A549 (cell line): ENCODE results near the gene APCDD1. TPM values are rescaled to one million over a fixed set of nuclear protein-coding genes. Genes with fewer than 3 reads are reported as not detected.

Source experiments
- ATAC-seq, 2 experiments: fragments of 200-7000 bp in 1 of 2; fragments of >200 bp in 1 of 2; cut with Nextera tagmentation in 1 of 2; cut with Tn5 transposase in 1 of 2; 3 replicates each; pipeline versions ENCODE4 v1.8.0 to v1.9.1; 2018 to 2020; ENCODE audit warnings: mild to moderate bottlenecking in 1 of 2, moderate library complexity in 1 of 2
- CTCF ChIA-PET: fragments of 300-600 bp; sonication (Branson Sonifier 250); formaldehyde crosslinking; extraction: SDS; loops from one replicate; lab custom pipeline; 2021; ENCODE audit warnings: antibody characterized with exemption, inconsistent platforms; lab: Yijun Ruan, JAX
- POLR2A ChIA-PET: fragments of 350-600 bp; formaldehyde crosslinking; extraction: SDS; loops from one replicate; lab custom pipeline; 2021; ENCODE audit warnings: antibody characterized with exemption, inconsistent platforms; lab: Yijun Ruan, JAX
- DNase-seq, 2 experiments: peaks; one replicate each; pipeline versions ENCODE4 v3.0.0 to v3.0.0-alpha.2; 2011 to 2016; ENCODE audit warnings: low read depth in 1 of 2, low spot score in 1 of 2
- FAIRE-seq: peaks from 2 replicates; lab custom pipeline; 2011; peaks lifted over from hg19 to GRCh38; lab: Jason Lieb, UNC
- H3K27ac ChIP-seq, 2 experiments: fragments of >200 bp; sonication (Bioruptor Twin); formaldehyde crosslinking; 3 replicates each; pipeline ENCODE4 v1.5.1; 2016 to 2017
- H3K4me1 ChIP-seq: fragments of >200 bp; sonication (Bioruptor Twin); formaldehyde crosslinking; 3 replicates; pipeline ENCODE4 v1.6.1; 2016
- H3K4me2 ChIP-seq: fragments of >200 bp; sonication (Bioruptor Twin); formaldehyde crosslinking; 3 replicates; pipeline ENCODE4 v1.6.1; 2016
- H3K4me3 ChIP-seq: fragments of >200 bp; sonication (Bioruptor Twin); formaldehyde crosslinking; 3 replicates; pipeline ENCODE4 v1.5.1; 2016
- H3K9me3 ChIP-seq: fragments of >200 bp; sonication (Bioruptor Twin); formaldehyde crosslinking; 3 replicates; pipeline ENCODE4 v1.6.1; 2016
- CHD2 ChIP-seq: fragments of 150-350 bp; IDR thresholded peaks from 2 replicates; pipeline ENCODE4 v1.6.1; 2014; ENCODE audit warnings: low read length; ENCODE audit not compliant: partially characterized antibody
- CTCF ChIP-seq: fragments of >200 bp; sonication (Bioruptor Twin); formaldehyde crosslinking; IDR thresholded peaks from 3 replicates; pipeline ENCODE4 v1.5.1; 2016
- EP300 ChIP-seq, 2 experiments: fragments of >200 bp; sonication (Bioruptor Twin); formaldehyde crosslinking; IDR thresholded peaks; 2 replicates in 1 of 2; 3 replicates in 1 of 2; pipeline ENCODE4 v1.6.1; 2016 to 2017
- FOSB ChIP-seq: fragments of 250-450 bp; sonication (Bioruptor Pico); IDR thresholded peaks from 2 replicates; pipeline ENCODE4 v1.5.0; 2020; ENCODE audit warnings: mild to moderate bottlenecking, moderate library complexity
- FOXS1 ChIP-seq: fragments of 250-450 bp; sonication (Bioruptor Pico); IDR thresholded peaks from 2 replicates; pipeline ENCODE4 v1.5.0; 2020; ENCODE audit warnings: mild to moderate bottlenecking, moderate library complexity
- HES2 ChIP-seq: fragments of >200 bp; sonication (Bioruptor Twin); formaldehyde crosslinking; IDR thresholded peaks from 2 replicates; pipeline ENCODE4 v1.6.1; 2016
- HOXA7 ChIP-seq: fragments of 250-450 bp; sonication (Bioruptor Pico); IDR thresholded peaks from 2 replicates; pipeline ENCODE4 v1.5.0; 2020; ENCODE audit warnings: mild to moderate bottlenecking, moderate library complexity
- HOXB5 ChIP-seq: fragments of 250-450 bp; sonication (Bioruptor Pico); IDR thresholded peaks from 2 replicates; pipeline ENCODE4 v1.5.0; 2020; ENCODE audit warnings: mild to moderate bottlenecking, moderate library complexity
- KDM1A ChIP-seq: fragments of 200-600 bp; sonication (generic); IDR thresholded peaks from 2 replicates; pipeline ENCODE4 v1.6.1; 2016; ENCODE audit warnings: low read depth, mild to moderate bottlenecking
- MAFK ChIP-seq: fragments of 450-650 bp; IDR thresholded peaks from 2 replicates; pipeline ENCODE4 v1.6.1; 2014; ENCODE audit not compliant: partially characterized antibody
- PHF8 ChIP-seq: fragments of 200-600 bp; sonication (generic); IDR thresholded peaks from 2 replicates; pipeline ENCODE4 v1.6.1; 2016; ENCODE audit warnings: low read depth, mild to moderate bottlenecking, antibody characterized with exemption, moderate library complexity, borderline replicate concordance
- POLR2A ChIP-seq: IDR thresholded peaks from 2 replicates; pipeline ENCODE4 v1.6.1; 2012; ENCODE audit warnings: mild to moderate bottlenecking, low read length
- RAD21 ChIP-seq, 2 experiments: fragments of >200 bp in 1 of 2; sonication (Bioruptor Twin) in 1 of 2; formaldehyde crosslinking in 1 of 2; IDR thresholded peaks in 1 of 2; conservative IDR thresholded peaks in 1 of 2; 2 replicates in 1 of 2; 3 replicates in 1 of 2; pipeline ENCODE4 v1.6.1; 2012 to 2018; ENCODE audit warnings: inconsistent platforms in 1 of 2
- RCOR1 ChIP-seq: fragments of 150-350 bp; IDR thresholded peaks from 2 replicates; pipeline ENCODE4 v1.6.1; 2014; ENCODE audit warnings: antibody characterized with exemption, low read length, low read depth
- RFX5 ChIP-seq: fragments of 450-650 bp; IDR thresholded peaks from 2 replicates; pipeline ENCODE4 v1.7.1; 2014; ENCODE audit warnings: antibody characterized with exemption, mild to moderate bottlenecking, moderate library complexity
- SREBF2 ChIP-seq: fragments of 450-650 bp; IDR thresholded peaks from 2 replicates; pipeline ENCODE4 v1.6.1; 2014; ENCODE audit warnings: mild to moderate bottlenecking, moderate library complexity
- ZFP36 ChIP-seq: fragments of 450-650 bp; IDR thresholded peaks from 2 replicates; pipeline ENCODE4 v1.6.1; 2014; ENCODE audit warnings: borderline replicate concordance; ENCODE audit not compliant: partially characterized antibody
- ZNF302 ChIP-seq: fragments of 250-450 bp; sonication (Bioruptor Pico); IDR thresholded peaks from 2 replicates; pipeline ENCODE4 v1.9.0; 2021; ENCODE audit warnings: inconsistent platforms, mild to moderate bottlenecking, moderate library complexity
- WGBS: methylation state at CpG from one replicate; pipeline ENCODE4 v1.1.6; 2017; ENCODE audit errors: missing lambda C conversion rate; 5-methylcytosine and 5-hydroxymethylcytosine counted together
- polyA plus RNA-seq, 4 experiments: library from polyadenylated mRNA; depleted of rRNA in 3 of 4; stranded (reverse); fragments of >200 nt; fragmentation: RNase III in 1 of 4; extraction: RNeasy Plus Mini Kit Qiagen cat#74134 plus additional on column Dnase treatment in 1 of 4; gene quantifications; 2 replicates in 3 of 4; 3 replicates in 1 of 4; pipeline ENCODE4 v1.2.3, GENCODE V29; 2011 to 2017
- TF ChIP-seq, protein P1 (sequence below): fragments of 150-350 bp; IDR thresholded peaks from 2 replicates; pipeline ENCODE4 v1.6.1; 2014; ENCODE audit warnings: low read depth, mild to moderate bottlenecking, low read length

Gene APCDD1
- polyA plus RNA-seq, 2 of the 4 experiments (the other 2 are of a cell fraction) = not detected

GRCh38 chr18:10487154-10487553 is 32.7 kb downstream of the APCDD1 start (continued):
- TF ChIP-seq KDM1A (no peak), FOXS1 (CRISPR knock-in tag) (no peak), CHD2 (no peak), POLR2A (no peak), RCOR1 (no peak), HOXA7 (CRISPR knock-in tag) (no peak)

GRCh38 chr18:10488017-10488416 is 33.6 kb downstream of the APCDD1 start:
- FAIRE-seq = no peak

GRCh38 chr18:10490401-10491165 is 36.1 kb downstream of the APCDD1 start:
- 45% methylated on average over 8 of the region's 14 CpGs for WGBS
- Histone ChIP-seq H3K27ac (no peak overlapping the region), H3K4me3 (no peak overlapping the region), H3K4me1 (no peaks in the 10 kb centered on the region), H3K9me3 (no peaks in the 10 kb centered on the region), H3K4me2 (no peak overlapping the region)
- POLR2A ChIA-PET = no interaction called here
- TF ChIP-seq RCOR1 (no peak), RAD21 (conservative IDR thresholded peaks at IDR 0.05 in 1 of 2, IDR thresholded peaks at IDR 0.05 in 1 of 2) (peak; percentile 17 to 31; a peak in 1 of 5 replicates), POLR2A (no peak), HES2 (no peak), FOSB (CRISPR knock-in tag) (no peak), HOXB5 (CRISPR knock-in tag) (no peak), SREBF2 (no peak), EP300 (IDR thresholded peaks at IDR 0.05) (no peak), RFX5 (no peak), MAFK (no peak), ZFP36 (no peak), ZNF302 (CRISPR knock-in tag) (no peak), CTCF (peak; percentile 26; the same call in 2 of the 3 replicates)
- TF ChIP-seq, protein P1, sequence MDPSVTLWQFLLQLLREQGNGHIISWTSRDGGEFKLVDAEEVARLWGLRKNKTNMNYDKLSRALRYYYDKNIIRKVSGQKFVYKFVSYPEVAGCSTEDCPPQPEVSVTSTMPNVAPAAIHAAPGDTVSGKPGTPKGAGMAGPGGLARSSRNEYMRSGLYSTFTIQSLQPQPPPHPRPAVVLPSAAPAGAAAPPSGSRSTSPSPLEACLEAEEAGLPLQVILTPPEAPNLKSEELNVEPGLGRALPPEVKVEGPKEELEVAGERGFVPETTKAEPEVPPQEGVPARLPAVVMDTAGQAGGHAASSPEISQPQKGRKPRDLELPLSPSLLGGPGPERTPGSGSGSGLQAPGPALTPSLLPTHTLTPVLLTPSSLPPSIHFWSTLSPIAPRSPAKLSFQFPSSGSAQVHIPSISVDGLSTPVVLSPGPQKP = no peak
- ATAC-seq (peak; percentile 85 to 88), FAIRE-seq (no peak), DNase-seq (peak; percentile 56 to 60)
- CTCF ChIA-PET = interaction anchor here (1.1 kb wide), 1 partner anchor 360 kb away, joined by 3 read pairs; no protein-coding TSS in a partner anchor

More at GRCh38 chr18:10488017-10488416, 33.6 kb downstream of the APCDD1 start:
- ATAC-seq (no peak), DNase-seq (no peak)
- TF ChIP-seq POLR2A (no peak), PHF8 (no peak)
- no peak overlapping the region for H3K4me2 ChIP-seq
- WGBS = 27% methylated on average over 4 of the region's 4 CpGs
- H3K9me3 ChIP-seq = no peaks in the 10 kb centered on the region
- H3K4me3 ChIP-seq = no peak overlapping the region
- H3K4me1 ChIP-seq = no peaks in the 10 kb centered on the region
- no peak overlapping the region for H3K27ac ChIP-seq
- POLR2A ChIA-PET = no interaction called here
- CTCF ChIA-PET = no interaction called here
